ENCODE measurements around the gene FAM240A. TPM values are rescaled to one million over a fixed set of nuclear protein-coding genes. Genes with fewer than 3 reads are reported as not detected.
"Not testable (repeated sequence)": the region's sequence is repeated elsewhere in the genome, so short reads cannot be mapped to it uniquely, and the experiment has no call there.

FAM240A gene
- total RNA-seq, 2 donors from 2014 or later: not detected

GRCh38 chr3:46575577-46576222, 36.6 kb upstream of the FAM240A start:
- TF ChIP-seq CTCF (conservative IDR thresholded peaks at IDR 0.05): no peak
- peaks cover 27% of the 10 kb centered on the region for H3K36me3 Mint-ChIP-seq (ENCODE audit: low read depth)
- H3K9me3 Mint-ChIP-seq: peaks cover 3% of the 10 kb centered on the region
- 6 to 37% methylated on average over 7 to 11 of the region's 11 CpGs for WGBS, 2 experiments (ENCODE audit: insufficient coverage in 1 of 2, insufficient read length in 1 of 2)
- H3K27me3 ChIP-seq (ENCODE audit: control insufficient read depth, insufficient read depth, low read length, poor library complexity, severe bottlenecking): no peaks in the 10 kb centered on the region
- peak overlapping the region; percentile 48 for H3K27ac ChIP-seq (ENCODE audit: low read depth, low read length)
- H3K9me3 ChIP-seq (ENCODE audit: control insufficient read depth, low read length): peaks cover 5% of the 10 kb centered on the region
- H3K9ac ChIP-seq (ENCODE audit: extremely low read depth, low read length, poor library complexity, severe bottlenecking): peak overlapping the region; percentile 99
- peak; percentile 91 for DNase-seq
- no peaks in the 10 kb centered on the region for H3K27me3 Mint-ChIP-seq (ENCODE audit: insufficient read depth)
- peak overlapping the region; percentile 97 for H3K4me3 Mint-ChIP-seq
- peak overlapping the region; percentile 99 for H3K4me3 ChIP-seq (ENCODE audit: low read length)
- peaks cover 39% of the 10 kb centered on the region for H3K4me1 Mint-ChIP-seq
- H3K36me3 ChIP-seq (ENCODE audit: control insufficient read depth, insufficient read depth, low read length): peaks cover 19% of the 10 kb centered on the region
- H3K27ac Mint-ChIP-seq: peak overlapping the region; percentile 100
- H3K4me1 ChIP-seq (ENCODE audit: control insufficient read depth, insufficient read depth, low read length): peaks cover 6% of the 10 kb centered on the region

DNA sequence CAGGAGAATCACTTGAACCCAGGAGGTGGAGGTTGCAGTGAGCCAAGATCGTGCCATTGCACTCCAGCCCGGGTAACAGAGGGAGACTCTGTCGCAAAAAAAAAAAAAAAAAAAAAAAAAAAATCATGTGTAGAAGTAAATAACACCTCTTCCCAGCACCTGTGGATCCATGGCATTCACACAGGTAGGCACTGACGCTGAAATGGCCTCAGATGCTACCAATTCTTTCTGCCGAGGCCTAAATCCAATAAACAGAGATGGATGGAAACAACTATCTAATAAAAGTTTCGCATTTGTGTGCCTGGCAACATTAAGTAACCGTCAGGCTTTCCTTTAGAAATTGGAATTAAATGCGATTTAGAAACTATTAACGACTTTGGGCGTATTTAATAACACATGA, 35.9 kb upstream of the FAM240A start:
- no peak for TF ChIP-seq CTCF (conservative IDR thresholded peaks at IDR 0.05)

DNA sequence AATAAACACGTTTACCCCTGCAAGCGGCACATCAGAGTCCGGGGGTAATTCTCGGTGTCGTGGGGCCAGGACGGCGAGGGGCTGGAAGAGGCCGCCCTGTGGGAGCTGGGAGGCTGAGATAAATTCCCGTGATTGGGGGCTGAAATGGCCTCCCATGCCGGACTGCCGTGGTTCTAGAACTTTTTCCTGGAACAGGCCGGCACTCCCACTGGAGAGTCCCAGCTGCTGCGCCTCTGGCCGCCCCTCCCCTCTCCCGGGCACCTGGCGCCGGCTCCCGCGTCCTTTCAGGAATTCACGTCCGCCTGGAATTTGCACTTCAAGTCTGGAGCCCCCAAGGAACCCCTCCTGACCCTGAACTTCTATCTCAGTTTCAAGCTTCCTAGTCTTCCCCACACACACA, 35.4 kb upstream of the FAM240A start:
- Mint-ChIP-seq H3K27me3 (ENCODE audit: insufficient read depth) (no peaks in the 10 kb centered on the region), H3K27ac (peak overlapping the region; percentile 100), H3K9me3 (no peaks in the 10 kb centered on the region), H3K36me3 (ENCODE audit: low read depth) (peaks cover 39% of the 10 kb centered on the region), H3K4me1 (peaks cover 50% of the 10 kb centered on the region), H3K4me3 (peak overlapping the region; percentile 97)
- peak overlapping the region; percentile 99 for H3K4me3 ChIP-seq (ENCODE audit: low read length)
- 2 to 15% methylated on average over 10 to 21 of the region's 21 CpGs for WGBS, 2 experiments (ENCODE audit: insufficient coverage in 1 of 2, insufficient read length in 1 of 2)
- peak overlapping the region; percentile 99 for H3K9ac ChIP-seq (ENCODE audit: extremely low read depth, low read length, poor library complexity, severe bottlenecking)
- no peaks in the 10 kb centered on the region for H3K27me3 ChIP-seq (ENCODE audit: control insufficient read depth, insufficient read depth, low read length, poor library complexity, severe bottlenecking)
- peak overlapping the region; percentile 51 for H3K27ac ChIP-seq (ENCODE audit: low read depth, low read length)
- peaks cover 6% of the 10 kb centered on the region for H3K4me1 ChIP-seq (ENCODE audit: control insufficient read depth, insufficient read depth, low read length)
- TF ChIP-seq CTCF (conservative IDR thresholded peaks at IDR 0.05): peak; percentile 11
- peak; percentile 94 for DNase-seq
- H3K9me3 ChIP-seq (ENCODE audit: control insufficient read depth, low read length): no peaks in the 10 kb centered on the region
- peaks cover 31% of the 10 kb centered on the region for H3K36me3 ChIP-seq (ENCODE audit: control insufficient read depth, insufficient read depth, low read length)

More for the DNA sequence above, 35.9 kb upstream of the FAM240A start:
- H3K36me3 Mint-ChIP-seq (ENCODE audit: low read depth): peaks cover 34% of the 10 kb centered on the region
- H3K4me1 Mint-ChIP-seq: peaks cover 46% of the 10 kb centered on the region
- H3K27ac Mint-ChIP-seq: peak overlapping the region; percentile 100
- no peaks in the 10 kb centered on the region for H3K27me3 Mint-ChIP-seq (ENCODE audit: insufficient read depth)
- Histone ChIP-seq H3K9ac (ENCODE audit: extremely low read depth, low read length, poor library complexity, severe bottlenecking) (peak overlapping the region; percentile 99), H3K36me3 (ENCODE audit: control insufficient read depth, insufficient read depth, low read length) (peaks cover 26% of the 10 kb centered on the region), H3K4me1 (ENCODE audit: control insufficient read depth, insufficient read depth, low read length) (peaks cover 6% of the 10 kb centered on the region), H3K27ac (ENCODE audit: low read depth, low read length) (peak overlapping the region; percentile 51), H3K9me3 (ENCODE audit: control insufficient read depth, low read length) (no peaks in the 10 kb centered on the region), H3K27me3 (ENCODE audit: control insufficient read depth, insufficient read depth, low read length, poor library complexity, severe bottlenecking) (no peaks in the 10 kb centered on the region), H3K4me3 (ENCODE audit: low read length) (peak overlapping the region; percentile 99)
- DNase-seq: no peak
- 13 to 61% methylated on average over 6 to 8 of the region's 10 CpGs for WGBS, 2 experiments (ENCODE audit: insufficient coverage in 1 of 2, insufficient read length in 1 of 2)
- H3K4me3 Mint-ChIP-seq: peak overlapping the region; percentile 97
- peaks cover 2% of the 10 kb centered on the region for H3K9me3 Mint-ChIP-seq

DNA sequence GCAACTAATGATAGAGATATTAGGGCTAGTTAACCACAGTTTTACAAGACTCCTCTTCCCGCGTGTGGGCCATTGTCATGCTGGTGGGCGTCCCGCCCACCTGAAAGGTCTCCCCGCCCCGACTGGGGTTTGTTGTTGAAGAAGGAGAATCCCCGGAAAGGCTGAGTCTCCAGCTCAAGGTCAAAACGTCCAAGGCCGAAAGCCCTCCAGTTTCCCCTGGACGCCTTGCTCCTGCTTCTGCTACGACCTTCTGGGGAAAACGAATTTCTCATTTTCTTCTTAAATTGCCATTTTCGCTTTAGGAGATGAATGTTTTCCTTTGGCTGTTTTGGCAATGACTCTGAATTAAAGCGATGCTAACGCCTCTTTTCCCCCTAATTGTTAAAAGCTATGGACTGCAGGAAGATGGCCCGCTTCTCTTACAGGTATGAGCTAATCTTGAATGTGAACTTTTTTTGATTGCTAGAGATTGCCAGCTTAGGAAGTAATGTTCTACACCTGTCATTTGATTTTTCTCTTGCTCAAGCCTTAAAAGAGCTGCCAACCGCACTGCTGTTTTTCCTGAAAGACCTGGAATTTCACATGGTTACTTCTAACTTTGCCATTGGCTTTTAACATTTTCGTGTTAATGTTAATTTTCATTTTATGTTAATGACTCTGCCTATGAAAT, 34.6 kb upstream of the FAM240A start:
- H3K27me3 Mint-ChIP-seq (ENCODE audit: insufficient read depth); DNase-seq; H3K27ac ChIP-seq (ENCODE audit: low read depth, low read length); H3K4me1 ChIP-seq (ENCODE audit: control insufficient read depth, insufficient read depth, low read length); H3K27me3 ChIP-seq (ENCODE audit: control insufficient read depth, insufficient read depth, low read length, poor library complexity, severe bottlenecking); H3K9me3 ChIP-seq (ENCODE audit: control insufficient read depth, low read length); H3K9me3 Mint-ChIP-seq: not testable (repeated sequence)
- Mint-ChIP-seq H3K4me3 (peak overlapping the region; percentile 97), H3K4me1 (peaks cover 56% of the 10 kb centered on the region), H3K27ac (peak overlapping the region; percentile 100), H3K36me3 (ENCODE audit: low read depth) (peaks cover 47% of the 10 kb centered on the region)
- H3K4me3 ChIP-seq (ENCODE audit: low read length): peak overlapping the region; percentile 99
- peak overlapping the region; percentile 99 for H3K9ac ChIP-seq (ENCODE audit: extremely low read depth, low read length, poor library complexity, severe bottlenecking)
- peaks cover 39% of the 10 kb centered on the region for H3K36me3 ChIP-seq (ENCODE audit: control insufficient read depth, insufficient read depth, low read length)
- WGBS, 2 experiments (ENCODE audit: insufficient coverage in 1 of 2, insufficient read length in 1 of 2): 0 to 6% methylated on average over 3 to 11 of the region's 18 CpGs
